ENCODE data around the gene CYP2J2. TPM values are rescaled to one million over a fixed set of nuclear protein-coding genes. Genes with fewer than 3 reads are reported as not detected.

CYP2J2 gene
- total RNA-seq, 1 donor from 2014 or later = 91.7 TPM

DNA sequence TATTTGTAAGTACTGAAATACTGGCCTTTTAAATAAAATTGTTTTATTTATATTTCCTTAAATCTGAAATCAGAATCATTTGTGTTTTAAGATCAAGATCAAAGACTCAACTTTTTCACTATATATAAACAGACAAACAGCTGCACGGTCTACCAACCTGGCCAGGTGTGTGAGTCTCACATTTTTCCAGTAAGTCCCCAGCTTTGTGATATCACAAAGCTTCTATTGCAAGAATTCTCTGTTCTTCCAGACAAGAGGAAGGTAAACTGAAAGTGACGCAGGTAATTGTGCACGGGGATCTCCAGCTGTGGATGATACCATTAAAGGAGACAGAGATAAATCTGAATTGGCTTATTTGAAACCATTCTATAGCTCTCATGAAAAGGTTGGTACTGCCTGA, 41.2 kb upstream of the CYP2J2 start:
- Histone ChIP-seq H3K27ac (replicated peaks) (no peak overlapping the region), H3K4me1 (peaks cover 7% of the 10 kb centered on the region), H3K27me3 (ENCODE audit: low read depth) (no peaks in the 10 kb centered on the region), H3K4me3 (no peak overlapping the region), H3K9me3 (replicated peaks) (no peaks in the 10 kb centered on the region), H3K36me3 (no peaks in the 10 kb centered on the region)
- TF ChIP-seq, protein P1, sequence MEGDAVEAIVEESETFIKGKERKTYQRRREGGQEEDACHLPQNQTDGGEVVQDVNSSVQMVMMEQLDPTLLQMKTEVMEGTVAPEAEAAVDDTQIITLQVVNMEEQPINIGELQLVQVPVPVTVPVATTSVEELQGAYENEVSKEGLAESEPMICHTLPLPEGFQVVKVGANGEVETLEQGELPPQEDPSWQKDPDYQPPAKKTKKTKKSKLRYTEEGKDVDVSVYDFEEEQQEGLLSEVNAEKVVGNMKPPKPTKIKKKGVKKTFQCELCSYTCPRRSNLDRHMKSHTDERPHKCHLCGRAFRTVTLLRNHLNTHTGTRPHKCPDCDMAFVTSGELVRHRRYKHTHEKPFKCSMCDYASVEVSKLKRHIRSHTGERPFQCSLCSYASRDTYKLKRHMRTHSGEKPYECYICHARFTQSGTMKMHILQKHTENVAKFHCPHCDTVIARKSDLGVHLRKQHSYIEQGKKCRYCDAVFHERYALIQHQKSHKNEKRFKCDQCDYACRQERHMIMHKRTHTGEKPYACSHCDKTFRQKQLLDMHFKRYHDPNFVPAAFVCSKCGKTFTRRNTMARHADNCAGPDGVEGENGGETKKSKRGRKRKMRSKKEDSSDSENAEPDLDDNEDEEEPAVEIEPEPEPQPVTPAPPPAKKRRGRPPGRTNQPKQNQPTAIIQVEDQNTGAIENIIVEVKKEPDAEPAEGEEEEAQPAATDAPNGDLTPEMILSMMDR (IDR thresholded peaks at IDR 0.05; ENCODE audit: borderline replicate concordance) = no peak
- intact Hi-C loops (cut with micrococcal nuclease) = no loop called here
- DNase-seq = no peak

DNA sequence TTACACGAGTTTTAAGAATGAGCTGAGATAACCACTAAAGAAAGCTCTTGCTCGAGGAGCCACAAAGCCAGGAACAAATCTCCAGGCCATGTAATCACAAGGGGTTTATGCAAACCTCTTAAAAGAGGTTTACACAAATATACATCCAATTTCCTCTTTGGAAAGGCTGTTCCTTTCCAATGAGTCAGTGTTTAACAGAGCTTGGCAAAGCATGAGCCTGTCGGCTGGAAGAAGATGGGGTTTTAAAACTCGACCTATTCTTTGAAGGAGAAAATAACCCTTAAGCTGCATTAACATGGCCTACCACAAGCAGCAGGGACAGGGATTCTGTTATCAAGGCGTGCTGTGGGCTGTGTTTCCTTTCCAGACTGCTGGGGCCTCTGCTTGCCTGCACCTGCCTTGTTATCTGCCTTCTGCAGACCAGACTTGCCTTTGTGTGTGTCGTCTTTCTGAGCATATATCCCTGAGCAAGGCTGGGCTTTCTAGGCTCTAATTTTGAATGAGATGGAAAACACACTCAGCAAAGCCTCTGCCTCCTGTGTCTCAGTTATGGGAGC, 40.6 kb upstream of the CYP2J2 start:
- TF ChIP-seq, protein P1 (IDR thresholded peaks at IDR 0.05; ENCODE audit: borderline replicate concordance) = no peak
- intact Hi-C loops (cut with micrococcal nuclease) = no loop called here
- H3K27me3 ChIP-seq (ENCODE audit: low read depth) = no peaks in the 10 kb centered on the region
- H3K4me3 ChIP-seq = no peak overlapping the region
- peaks cover 7% of the 10 kb centered on the region for H3K4me1 ChIP-seq
- DNase-seq = no peak
- H3K36me3 ChIP-seq = no peaks in the 10 kb centered on the region
- no peak overlapping the region for H3K27ac ChIP-seq (replicated peaks)
- H3K9me3 ChIP-seq (replicated peaks) = no peaks in the 10 kb centered on the region

DNA sequence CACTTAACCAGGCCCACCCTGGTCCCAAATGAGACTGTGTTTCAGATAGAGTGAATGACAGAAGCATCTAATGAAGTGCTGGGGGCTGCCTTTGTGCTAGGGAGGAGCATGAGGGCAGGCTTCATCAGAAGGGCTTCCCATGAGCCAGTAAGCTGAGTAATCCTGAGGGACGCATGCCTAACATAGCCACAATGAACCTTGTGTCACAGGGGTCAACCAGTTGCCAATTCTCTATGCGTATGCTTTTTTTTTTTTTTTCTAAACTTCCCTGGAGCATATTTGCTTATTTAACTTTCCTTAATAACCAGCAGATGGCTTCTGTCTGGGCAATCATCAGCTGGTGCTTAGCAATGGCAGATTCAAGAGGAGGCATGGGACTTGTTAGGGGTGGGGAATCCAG, 25.5 kb upstream of the CYP2J2 start:
- TF ChIP-seq, protein P1 (IDR thresholded peaks at IDR 0.05; ENCODE audit: borderline replicate concordance) = no peak
- Histone ChIP-seq H3K27me3 (ENCODE audit: low read depth) (no peaks in the 10 kb centered on the region), H3K9me3 (replicated peaks) (no peaks in the 10 kb centered on the region), H3K4me1 (peaks cover 2% of the 10 kb centered on the region), H3K27ac (replicated peaks) (no peak overlapping the region), H3K36me3 (no peaks in the 10 kb centered on the region), H3K4me3 (no peak overlapping the region)
- intact Hi-C loops (cut with micrococcal nuclease) = no loop called here
- DNase-seq = no peak

DNA sequence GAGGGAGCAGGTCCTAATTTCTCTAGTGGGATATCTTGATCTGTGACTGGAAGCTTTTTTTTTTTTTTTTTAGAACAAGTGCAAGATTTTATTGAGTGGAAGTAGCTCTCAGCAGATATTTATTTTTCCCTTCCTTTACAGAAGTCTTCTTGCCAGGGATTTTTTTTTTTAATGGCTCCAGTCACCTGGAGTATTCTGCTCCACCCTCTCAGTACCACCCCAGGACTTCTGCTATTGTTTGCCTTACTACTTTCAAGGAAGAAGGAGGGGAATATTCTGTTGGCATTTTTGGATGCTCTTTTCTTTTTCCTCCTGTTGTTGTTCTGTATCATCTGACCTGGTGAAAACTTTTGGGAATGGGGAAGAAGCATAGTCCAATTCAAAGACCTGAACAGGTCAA, 23.1 kb upstream of the CYP2J2 start:
- Histone ChIP-seq H3K27me3 (ENCODE audit: low read depth) (no peaks in the 10 kb centered on the region), H3K9me3 (replicated peaks) (no peaks in the 10 kb centered on the region), H3K4me1 (peaks cover 11% of the 10 kb centered on the region), H3K36me3 (no peaks in the 10 kb centered on the region), H3K27ac (replicated peaks) (no peak overlapping the region), H3K4me3 (no peak overlapping the region)
- TF ChIP-seq, protein P1 (IDR thresholded peaks at IDR 0.05; ENCODE audit: borderline replicate concordance) = no peak
- intact Hi-C loops (cut with micrococcal nuclease) = no loop called here
- DNase-seq = no peak

DNA sequence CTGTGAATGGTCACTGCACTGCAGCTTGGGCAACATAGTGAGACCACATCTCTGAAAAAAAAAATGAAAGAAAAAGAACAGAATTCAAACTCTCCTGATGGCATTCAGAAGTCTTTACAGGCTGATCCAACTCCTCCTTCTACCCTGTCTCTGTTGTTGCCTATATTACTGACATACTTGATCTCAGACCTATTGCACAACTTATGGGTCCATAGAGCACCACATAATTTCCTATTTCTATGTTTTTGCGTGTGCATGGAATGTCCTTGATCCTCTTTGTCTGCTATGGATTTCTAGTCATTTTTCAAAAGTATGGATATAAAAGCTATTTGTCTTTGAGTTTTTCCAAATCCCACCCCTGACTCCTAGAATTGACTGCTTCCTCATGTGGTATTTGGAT, 22.4 kb upstream of the CYP2J2 start:
- no peak for DNase-seq
- intact Hi-C loops (cut with micrococcal nuclease) = no loop called here
- Histone ChIP-seq H3K4me1 (peaks cover 11% of the 10 kb centered on the region), H3K27ac (replicated peaks) (no peak overlapping the region), H3K4me3 (no peak overlapping the region), H3K36me3 (no peaks in the 10 kb centered on the region), H3K27me3 (ENCODE audit: low read depth) (no peaks in the 10 kb centered on the region), H3K9me3 (replicated peaks) (no peaks in the 10 kb centered on the region)
- TF ChIP-seq, protein P1 (IDR thresholded peaks at IDR 0.05; ENCODE audit: borderline replicate concordance) = no peak

Measured in left ventricle myocardium inferior (tissue), 1 donor.